ENCODE measurements around the gene UPF1. TPM values are rescaled to one million over a fixed set of nuclear protein-coding genes. Genes with fewer than 3 reads are reported as not detected.
A peak's percentile ranks its signal among the peaks of the same experiment; 100 is the strongest.
"Not testable (repeated sequence)": the region's sequence is repeated elsewhere in the genome, so short reads cannot be mapped to it uniquely, and the experiment has no call there.

The UPF1 gene
- total RNA-seq, 1 donor from 2014 or later = 83.4 TPM

DNA sequence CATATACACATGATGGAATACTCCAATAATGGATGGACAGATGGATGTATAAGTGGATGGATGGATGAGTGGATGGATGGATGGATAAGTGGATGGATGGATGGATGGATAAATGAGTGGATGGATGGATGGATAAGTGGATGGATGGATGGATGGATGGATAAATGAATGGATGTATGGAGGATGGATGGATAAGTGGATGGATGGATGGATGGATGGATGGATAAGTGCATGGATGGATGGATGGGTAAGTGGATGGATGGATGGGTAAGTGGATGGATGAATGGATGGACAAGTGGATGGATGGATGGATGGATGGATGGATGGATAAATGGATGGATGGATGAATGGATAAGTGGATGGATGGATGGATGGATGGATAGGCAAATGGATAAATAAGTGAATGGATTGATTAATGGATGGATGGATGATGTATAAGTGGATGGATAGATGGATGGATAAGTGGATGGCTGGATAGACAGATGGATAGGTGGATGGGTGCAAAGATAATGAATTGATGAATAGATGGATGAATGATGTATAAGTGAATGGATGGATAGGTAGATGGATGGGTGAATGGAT lies 32.3 kb upstream of the UPF1 start:
- no peak for DNase-seq (ENCODE audit: low spot score)

DNA sequence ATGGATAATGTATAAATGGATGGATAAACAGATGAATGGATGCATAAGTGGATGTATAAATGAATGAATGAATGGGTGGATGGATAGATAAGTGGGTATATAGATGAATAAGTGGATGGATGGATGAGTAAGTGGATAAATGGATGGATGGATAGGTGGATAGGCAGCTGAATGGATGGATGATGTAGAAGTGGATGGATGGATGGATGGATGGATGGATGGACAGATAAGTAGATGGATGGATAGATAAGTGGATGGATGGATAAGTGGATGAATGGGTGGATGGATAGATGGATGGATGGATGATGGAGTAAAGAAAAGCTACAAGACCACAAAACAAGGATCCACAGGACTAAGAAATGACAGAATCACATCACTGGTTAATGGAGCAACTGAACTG lies 31.7 kb upstream of the UPF1 start:
- no peak for DNase-seq (ENCODE audit: low spot score)

DNA sequence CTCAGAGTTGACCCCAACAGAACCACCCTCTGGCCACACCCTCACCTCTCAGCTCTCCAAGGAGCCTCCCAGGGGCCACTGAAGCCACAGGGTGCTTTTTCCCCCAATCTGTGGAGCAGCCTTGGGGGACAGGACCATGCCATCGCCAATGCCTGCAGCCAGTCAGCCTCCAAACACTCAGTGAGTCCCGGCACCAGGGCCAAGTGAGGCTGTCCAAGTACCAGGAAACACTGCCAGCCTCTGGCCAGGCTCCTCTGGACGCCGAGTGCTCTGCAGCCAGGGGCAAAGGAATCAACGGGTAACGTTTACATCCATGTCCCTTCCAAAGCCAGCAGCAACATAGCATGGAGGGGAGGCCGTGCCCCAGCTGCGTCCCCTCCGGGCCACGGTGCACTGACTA lies 31.1 kb upstream of the UPF1 start:
- DNase-seq (ENCODE audit: low spot score) = no peak

DNA sequence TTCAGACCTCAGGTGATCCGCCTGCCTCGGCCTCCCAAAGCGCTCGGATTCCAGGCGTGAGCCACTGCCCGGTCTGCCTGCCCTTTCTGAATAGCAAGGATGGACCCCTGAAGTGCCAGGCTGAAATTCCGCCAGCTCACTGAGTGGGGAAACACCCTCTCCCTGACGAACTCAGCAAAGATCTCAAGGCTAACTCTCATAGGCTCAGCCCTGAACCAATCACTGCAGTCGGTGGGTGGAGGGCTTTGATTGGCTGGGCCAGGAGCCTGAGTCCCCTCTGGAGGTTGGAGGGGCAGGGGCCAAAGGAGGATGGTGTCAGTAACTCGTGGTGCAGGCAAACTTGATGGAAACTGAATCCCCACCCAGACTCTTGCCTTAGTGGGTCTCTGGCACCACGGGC lies 29.4 kb upstream of the UPF1 start:
- no peak for DNase-seq (ENCODE audit: low spot score)

DNA sequence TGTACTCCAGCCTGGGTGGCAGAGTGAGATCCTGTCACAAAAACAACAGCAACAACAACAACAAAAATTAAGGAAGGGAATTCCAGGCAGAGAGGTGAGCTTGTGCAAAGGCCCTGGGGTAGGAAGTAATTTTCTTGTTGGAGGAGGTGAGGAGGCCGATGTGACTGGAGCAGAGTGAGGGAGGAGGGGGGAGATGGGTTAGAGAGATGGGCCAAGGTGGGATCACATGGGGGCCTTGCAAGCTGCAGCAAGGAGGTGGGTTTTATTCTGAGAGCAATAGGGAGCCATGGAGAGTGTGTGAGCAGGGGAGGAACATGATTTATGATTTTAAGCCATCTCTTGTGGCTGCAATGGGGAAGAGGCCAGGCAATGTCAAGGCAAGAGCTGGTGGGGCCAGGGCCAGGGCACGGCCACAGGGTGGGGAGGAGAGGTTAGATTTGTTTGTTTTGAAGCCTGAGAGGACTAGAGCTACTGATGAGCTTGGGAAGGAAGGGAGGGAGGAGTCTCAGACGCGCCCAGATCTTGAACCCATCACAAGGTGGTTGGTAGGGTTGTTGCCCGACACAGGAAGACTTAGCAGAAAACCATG lies 28.1 kb upstream of the UPF1 start:
- no peak for DNase-seq (ENCODE audit: low spot score)

DNA sequence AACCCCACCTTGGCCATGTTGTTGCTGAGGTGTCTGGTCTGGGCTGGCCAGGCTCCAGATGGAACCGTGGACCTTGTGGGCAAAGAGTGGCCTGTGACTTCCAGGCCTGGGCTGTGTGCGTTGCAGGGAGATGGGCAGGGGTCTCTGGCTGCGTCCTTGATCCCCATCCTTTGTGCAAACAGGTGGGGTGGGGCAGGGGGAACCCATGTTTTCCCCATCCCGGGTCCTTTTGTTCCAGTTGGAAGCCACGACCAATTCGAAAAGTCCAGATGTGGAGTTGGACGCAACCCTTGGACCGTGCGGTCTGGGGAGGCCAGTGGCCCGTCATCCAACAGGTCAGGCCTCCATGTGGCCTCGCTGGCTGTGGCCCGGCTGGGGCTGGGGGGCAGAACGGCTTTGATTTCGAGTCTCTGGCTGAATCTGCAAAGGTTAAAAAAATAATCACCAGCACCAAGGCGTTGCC lies 27.6 kb upstream of the UPF1 start:
- DNase-seq (ENCODE audit: low spot score) = no peak

DNA sequence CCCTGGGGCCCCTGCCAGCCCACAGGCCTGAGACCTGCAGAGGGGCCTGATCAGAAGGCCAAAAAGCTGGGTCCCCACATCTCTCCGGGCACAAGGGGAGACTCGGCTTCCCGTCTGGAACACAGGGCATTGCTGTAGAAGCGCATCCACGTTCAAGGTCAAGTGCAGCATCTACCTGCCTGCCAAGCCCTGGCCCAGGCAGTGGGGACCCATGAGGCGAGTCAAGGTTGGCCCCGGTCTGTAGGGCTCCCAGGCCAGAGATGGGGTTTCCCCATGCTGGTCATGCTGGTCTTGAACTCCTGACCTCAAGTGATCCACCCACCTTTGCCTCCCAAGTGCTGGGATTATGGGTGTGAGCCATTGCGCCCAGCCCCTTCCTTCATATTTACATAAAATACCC lies 27.1 kb upstream of the UPF1 start:
- DNase-seq (ENCODE audit: low spot score) = no peak

DNA sequence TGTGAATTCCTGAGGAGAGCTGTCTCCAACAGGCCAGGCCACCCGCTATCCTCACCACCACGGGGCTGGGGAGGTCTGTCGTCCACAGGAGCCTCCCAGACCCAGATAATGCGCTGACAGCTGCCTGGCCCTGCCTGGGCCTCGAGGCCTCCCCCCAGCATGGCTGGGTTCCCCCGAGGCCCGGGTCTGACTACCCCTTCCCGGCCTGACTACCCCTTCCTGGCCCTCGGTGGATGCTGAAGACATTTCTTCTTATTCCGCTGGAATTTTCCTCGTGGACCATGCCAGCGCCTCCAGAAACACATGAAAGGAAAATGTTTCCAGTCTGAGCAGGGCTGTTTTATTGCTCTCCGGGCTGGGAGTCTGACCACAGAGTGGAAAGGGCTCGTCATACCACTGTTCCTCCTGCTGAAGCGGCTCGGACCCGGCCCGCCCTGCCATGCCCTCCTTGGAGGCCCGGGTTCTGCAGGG lies 23.9 kb upstream of the UPF1 start:
- DNase-seq (ENCODE audit: low spot score) = no peak

DNA sequence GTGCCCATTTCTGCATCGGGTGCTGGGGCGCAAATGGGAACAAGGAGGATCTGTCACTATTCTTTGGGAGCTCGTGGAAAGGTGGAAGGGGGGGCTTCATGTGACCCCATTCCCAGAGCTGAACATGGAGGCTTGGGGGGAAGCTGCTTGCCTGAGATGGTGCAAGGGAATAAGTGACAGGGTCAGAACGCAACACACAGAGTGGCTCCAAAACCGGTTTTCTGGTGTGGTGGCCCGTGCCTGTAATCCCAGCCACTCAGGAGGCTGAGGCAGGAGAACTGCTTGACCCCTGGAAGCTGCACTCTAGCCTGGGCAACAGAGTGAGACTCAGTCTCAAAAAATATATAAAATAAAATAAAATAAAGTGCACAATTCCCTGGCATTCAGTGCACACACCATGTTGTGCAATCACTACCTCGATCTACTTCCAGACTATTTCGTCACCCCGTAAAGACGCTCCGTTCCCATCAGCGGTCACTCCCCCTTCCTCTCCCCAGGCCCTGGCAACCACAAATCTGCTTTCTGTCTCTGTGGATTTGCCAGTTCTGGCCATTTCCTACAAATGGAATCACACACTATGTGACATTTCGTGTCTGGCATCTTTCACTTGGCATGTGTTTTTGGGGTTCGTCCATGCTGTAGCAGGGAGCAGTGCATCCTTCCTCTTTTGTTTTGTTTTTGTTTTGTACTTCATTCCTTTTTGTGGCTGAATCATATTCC lies 22.4 kb upstream of the UPF1 start:
- peak; percentile 67 for DNase-seq (ENCODE audit: low spot score)

DNA sequence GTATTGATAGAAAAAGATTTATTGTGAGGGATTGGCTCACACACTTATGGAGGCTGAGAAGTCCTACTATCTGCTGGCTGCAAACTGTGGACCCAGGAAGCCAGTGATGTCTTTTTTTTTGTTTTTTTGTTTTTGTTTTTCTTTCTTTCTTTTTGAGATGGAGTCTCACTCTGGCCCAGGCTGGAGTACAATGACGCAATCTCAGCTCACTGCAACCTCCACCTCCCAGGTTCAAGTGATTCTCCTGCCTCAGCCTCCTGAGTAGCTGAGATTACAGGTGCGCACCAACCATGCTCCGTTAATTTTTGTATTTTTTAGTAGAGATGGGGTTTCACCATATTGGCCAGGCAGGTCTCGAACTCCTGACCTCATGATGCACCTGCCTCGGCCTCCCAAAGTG lies 20.1 kb upstream of the UPF1 start:
- DNase-seq (ENCODE audit: low spot score) = not testable (repeated sequence)

DNA sequence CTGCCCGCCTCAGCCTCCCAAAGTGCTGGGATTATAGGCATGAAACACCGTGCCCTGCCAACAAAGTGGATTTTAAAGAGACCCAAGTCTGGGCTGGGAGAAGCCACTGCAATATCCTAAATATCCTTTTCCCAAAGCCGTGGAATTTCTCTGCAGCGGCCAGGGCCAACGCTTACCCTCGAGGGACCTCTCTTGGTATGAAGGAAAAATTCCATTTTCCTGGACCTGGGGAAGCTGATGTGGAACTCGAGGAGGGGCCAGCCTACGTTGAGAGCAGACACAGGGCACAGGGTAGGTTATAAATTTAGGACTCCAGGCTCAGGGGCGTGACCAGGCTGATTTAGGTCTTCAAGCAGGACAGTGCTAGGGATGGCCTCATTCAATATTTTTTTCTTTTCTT lies 17.7 kb upstream of the UPF1 start:
- no peak for DNase-seq (ENCODE audit: low spot score)

DNA sequence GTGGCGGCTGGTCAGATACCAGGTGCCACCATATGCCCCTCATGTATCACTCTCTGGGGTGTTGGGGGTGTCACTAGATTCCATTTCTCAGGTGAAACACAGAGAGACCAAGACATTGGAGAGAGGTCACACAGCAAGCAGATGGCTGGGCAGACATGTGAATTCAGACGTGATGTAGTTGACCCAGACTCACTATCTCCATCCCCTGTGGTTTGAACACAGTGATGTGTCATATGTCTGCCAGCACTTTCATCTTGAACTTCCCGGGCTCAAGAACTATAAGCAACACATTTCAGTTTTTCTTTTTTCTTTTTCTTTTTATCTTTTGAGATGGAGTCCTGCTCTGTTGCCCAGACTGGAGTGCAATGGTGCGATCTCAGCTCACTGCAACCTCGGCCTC lies 16.1 kb upstream of the UPF1 start:
- DNase-seq (ENCODE audit: low spot score) = no peak

DNA sequence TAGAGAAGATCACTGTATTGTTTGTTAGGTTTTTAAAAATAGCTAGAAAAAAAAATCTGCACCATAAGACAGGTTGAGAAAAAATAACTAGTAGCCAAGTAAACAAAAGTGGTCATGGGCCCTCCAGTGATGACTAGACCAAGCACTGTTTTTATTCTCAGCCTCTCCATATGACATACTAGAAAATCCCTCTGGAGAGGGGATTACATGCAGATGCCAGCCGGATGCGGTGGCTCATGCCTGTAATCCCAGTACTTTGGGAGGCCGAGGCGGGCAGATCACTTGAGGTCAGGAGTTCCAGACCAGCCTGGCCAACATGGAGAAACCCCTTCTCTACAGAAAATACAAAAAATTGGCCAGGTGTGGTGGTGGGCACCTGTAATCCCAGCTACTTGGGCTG lies 15.1 kb upstream of the UPF1 start:
- DNase-seq (ENCODE audit: low spot score) = not testable (repeated sequence)

DNA sequence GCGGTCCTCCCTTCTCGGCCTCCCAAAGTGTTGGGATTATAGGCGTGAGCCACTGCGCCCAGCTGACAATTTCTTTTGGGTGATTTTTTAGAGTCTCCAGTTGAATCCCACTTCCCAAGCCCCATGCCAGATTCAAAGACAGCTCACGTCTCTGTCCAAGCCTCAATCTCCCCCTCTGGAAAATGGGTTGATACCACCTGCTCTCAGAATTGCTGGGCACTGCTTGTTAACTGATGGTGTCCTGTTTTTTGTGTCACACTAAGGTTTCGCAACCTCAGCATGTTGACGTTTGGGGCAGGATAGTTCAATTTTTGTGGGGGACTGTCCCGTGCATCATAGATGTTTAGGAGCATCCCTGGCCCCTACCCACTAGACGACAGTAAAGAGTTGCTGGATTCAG lies 14.2 kb upstream of the UPF1 start:
- DNase-seq (ENCODE audit: low spot score) = no peak

DNA sequence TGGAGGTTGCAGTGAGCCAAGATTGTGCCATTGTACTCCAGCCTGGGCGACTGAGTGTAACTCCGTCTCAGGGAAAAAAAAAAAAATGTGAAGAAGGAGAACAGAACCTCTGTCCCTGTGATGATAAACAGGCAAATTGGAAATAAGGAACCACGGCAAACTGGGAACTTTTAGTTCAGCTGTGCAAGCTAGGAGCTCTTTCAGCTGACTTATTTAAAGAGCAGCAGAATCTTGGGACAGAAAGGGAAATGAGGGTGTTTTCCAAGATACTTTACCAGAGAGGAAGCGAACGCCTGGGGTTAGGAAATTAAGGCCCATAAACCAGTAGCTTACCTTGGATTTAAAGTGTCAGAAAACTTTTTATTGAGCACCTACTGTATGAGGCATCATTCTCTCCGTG lies 3.0 kb upstream of the UPF1 start:
- DNase-seq (ENCODE audit: low spot score) = no peak

DNA sequence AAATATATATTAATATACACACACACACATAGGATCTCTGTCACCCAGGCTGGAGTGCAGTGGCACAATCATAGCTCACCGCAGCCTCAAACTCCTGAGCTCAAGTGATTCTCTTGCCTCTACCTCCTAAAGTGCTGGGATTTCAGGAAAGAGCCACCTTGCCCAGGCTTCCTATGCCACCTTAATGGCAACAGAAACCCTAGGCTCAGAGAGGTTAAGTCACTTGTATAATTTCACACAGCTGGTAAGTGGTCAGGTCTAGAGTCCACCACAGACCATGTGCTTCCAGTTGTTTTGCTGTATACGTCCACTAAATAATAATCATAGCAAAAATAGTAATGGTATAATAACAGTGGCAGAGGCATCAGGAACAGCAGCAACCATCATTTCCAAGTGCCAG lies 1.3 kb upstream of the UPF1 start:
- no peak for DNase-seq (ENCODE audit: low spot score)

DNA sequence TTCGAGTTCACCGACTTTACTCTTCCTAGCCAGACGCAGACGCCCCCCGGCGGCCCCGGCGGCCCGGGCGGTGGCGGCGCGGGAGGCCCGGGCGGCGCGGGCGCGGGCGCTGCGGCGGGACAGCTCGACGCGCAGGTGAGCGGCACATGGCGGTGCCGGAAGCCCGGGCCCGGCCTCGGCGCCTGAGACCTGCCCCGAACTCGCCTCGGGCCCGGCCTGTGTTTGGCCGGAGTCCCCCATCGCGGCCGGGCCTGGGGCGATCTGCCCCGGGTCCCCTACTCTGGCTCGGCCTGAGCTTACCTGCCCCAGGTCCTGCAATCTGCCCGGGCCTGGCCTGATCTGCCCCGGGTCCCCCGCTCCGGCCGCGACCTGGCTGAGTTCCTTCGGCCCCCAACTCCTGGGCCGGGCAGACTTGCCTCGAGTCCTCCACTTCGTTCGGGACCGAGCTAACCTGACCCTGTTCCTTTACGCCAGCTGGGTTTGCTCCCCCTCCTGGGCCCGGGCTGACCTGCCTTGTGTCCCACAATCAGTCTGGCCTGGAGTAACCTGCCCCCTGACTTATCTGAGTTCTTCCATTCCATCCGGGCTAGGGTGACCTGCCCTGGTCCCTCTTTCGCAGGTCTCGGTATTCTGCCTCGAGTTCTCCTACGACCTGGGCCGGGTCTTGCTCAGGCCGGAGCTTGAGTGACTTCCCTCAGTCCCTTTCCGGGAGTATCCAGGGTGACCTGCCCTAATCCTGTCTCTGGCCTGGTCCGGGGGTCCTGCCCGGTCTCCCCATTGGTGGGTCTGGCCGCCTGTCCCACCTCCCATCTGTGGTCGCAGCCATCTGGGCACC lies 764 bp downstream of the UPF1 start:
- DNase-seq (ENCODE audit: low spot score) = no peak

DNA sequence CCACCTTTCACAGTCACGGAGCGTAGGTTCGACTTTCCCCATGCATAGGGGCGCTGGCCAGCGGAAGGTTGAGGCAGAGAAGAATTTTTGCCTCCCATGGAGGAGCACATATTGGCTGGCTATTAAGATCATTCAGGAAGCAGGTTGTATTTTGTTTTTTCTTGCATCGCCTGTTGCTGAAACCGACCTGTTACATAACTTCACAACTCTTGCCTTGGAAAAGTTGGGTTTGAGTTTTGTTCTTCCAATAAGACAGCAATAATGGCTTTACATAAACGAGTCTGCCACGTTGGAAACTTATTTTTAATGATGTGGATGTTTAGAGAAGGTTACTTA lies 1.4 kb downstream of the UPF1 start:
- DNase-seq (ENCODE audit: low spot score) = no peak

DNA sequence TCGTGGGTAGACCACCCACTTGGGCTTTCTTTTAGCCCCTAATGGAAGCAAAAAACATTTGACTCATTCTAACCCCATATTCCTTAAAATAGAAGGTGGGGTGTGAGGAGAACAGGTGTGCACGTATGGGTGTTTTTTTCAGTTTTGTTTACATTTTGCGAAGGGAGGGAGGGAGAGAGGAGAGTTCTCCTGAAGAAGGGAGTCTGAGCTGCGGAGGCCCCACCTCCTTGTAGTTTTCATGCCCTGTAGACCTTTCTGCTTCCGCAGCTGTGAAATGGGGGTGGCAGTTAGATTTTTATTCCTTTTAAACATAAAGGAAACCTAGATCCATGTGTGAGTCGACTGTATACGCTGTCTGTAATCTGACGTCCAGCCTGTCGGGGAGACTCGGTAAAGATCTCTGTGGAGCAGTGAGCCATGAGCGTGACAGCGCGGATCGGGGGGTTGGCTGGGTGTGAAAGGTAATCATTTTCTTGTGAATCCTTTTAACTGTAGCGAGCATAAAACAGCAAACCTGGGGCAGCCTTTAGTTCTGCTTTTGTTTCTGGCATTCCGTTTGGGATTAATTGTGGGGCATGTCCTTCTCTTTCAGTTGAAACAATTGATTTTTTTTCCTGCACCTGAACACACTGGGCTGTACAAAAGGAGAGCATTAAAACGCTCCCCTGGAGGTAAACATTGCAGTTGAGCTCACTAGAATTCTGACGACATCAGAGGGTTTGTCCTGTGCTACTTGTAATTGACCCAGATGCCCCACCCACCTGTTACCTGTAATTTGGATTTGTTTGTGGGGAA lies 2.3 kb downstream of the UPF1 start:
- no peak for DNase-seq (ENCODE audit: low spot score)

DNA sequence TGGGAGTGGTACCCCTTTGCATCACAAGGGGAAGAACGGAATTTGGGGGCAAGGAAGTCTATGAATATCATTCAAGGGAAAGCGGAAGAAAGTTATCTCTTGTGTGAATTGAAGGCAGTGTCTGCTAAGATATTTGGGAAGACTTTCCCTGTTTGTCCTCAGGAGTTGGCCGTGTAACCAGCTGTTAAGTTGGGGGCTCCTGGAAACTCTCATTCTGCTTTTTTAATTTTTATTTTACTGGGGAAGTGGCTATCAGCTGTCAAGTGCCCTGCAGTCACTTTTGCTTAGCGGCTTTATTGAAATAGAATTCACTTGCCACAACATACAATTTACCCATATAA lies 2.9 kb downstream of the UPF1 start:
- no peak for DNase-seq (ENCODE audit: low spot score)

DNA sequence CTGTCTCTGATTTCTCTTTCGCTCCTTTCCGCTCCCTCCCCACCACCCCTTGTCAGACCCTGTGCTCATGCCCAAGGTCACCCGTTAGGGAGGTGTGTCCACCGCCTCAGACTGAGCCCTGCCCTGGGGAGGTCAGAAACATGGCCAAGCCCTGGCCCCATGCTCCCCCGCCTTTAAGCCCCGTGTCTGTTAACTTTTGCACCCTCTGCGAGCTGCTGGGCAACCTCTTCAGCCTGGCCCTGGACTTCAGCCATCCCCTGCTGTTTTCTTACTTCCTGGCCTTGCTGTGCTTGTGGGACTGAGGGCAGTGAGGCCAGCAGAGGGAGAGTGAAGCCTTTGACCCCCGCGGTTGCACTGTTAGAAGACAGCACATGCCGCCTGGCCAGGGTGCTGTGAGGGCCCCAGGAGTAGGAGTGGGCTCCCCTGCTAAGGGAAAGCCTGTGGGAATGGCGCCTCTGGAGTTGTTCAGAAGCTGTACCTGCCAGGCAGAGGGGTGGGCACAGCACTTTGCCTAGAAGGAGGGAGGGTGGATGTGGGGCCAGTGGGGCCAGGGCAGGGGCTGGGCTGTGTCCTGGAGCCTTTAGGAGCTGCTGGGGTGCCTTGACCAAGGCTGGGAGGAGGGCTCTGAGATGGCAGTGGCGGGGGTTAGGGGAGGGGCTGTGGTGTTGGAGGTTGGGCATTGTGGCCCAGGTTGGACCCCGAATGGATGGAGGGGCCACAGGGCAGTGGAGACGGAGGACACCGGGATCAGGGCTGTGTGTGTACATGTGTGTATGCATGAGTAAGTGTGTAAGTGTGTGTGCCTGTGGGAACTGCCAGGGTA lies 7.9 kb downstream of the UPF1 start:
- no peak for DNase-seq (ENCODE audit: low spot score)
